Transverse colon (tissue), 4 donors: Measurements from ENCODE around the gene FBXO21.

ENCODE experiments used
- EP300 ChIP-seq: sonication (generic); formaldehyde crosslinking; IDR thresholded peaks from one replicate; pipeline ENCODE4 v1.6.1; 2017; ENCODE audit warnings: antibody characterized with exemption, low read depth
- POLR2AphosphoS5 ChIP-seq, 3 donors: sonication (generic); formaldehyde crosslinking; IDR thresholded peaks; one replicate each; pipeline ENCODE4 v1.6.1; 2016; ENCODE audit warnings: antibody characterized with exemption in 3 of 3
- TF ChIP-seq, protein P1 (sequence below), 5 experiments: fragments of 200-600 bp in 3 of 5; fragments of 450-650 bp in 2 of 5; sonication (generic) in 3 of 5; IDR thresholded peaks; 1 replicate in 2 of 5; 2 replicates in 3 of 5; pipeline ENCODE4 v1.5.1; 2016 to 2017; ENCODE audit warnings: antibody characterized with exemption in 5 of 5, inconsistent platforms in 3 of 5, mild to moderate bottlenecking in 2 of 5, moderate library complexity in 1 of 5

DNA sequence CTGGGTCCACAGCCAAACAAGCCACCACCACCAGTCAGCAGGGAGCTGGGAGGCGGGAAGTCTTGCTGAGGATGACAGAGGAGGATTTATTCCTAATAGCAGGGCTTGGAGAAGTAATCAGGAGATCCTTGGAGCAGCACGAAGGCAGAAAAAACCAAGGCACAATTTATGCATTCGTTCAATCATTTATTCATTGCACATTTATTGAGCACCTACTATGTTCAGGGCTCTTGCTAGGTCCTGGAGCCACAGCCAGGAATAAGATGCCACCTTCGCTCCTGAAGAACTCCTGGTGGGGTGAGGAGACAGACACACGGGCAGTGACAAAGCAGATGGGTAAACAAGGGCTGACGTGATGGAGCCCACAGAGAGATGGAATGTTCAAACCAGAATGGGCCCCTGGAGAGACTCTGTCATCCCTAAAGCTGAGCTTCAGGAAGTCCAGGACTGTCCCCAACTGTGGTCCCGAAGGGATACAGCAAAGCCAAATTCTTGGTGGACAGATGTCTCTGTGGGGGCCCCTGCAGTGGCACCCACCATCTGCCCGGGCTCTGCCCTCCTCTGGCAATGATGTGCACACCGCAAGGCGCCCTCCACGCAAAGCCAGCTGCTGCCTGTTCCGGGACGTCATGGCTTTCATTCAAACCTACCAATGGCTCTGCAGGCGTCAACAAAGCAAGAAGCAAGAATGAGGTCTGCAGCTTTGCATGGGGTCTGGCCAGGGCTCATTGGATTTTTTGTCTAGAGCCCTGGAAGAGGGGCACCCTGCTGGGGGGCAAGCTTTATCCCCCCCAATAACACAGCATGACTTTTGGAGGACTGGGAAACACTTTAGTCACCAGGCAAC lies 88.1 kb downstream of the FBXO21 start:
- TF ChIP-seq, protein P1, sequence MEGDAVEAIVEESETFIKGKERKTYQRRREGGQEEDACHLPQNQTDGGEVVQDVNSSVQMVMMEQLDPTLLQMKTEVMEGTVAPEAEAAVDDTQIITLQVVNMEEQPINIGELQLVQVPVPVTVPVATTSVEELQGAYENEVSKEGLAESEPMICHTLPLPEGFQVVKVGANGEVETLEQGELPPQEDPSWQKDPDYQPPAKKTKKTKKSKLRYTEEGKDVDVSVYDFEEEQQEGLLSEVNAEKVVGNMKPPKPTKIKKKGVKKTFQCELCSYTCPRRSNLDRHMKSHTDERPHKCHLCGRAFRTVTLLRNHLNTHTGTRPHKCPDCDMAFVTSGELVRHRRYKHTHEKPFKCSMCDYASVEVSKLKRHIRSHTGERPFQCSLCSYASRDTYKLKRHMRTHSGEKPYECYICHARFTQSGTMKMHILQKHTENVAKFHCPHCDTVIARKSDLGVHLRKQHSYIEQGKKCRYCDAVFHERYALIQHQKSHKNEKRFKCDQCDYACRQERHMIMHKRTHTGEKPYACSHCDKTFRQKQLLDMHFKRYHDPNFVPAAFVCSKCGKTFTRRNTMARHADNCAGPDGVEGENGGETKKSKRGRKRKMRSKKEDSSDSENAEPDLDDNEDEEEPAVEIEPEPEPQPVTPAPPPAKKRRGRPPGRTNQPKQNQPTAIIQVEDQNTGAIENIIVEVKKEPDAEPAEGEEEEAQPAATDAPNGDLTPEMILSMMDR (IDR thresholded peaks at IDR 0.05) = no peak
- TF ChIP-seq POLR2AphosphoS5 (IDR thresholded peaks at IDR 0.05) = no peak
- TF ChIP-seq EP300 = no peak
